ENCODE data around the gene NKX6-2.

NKX6-2 gene

GRCh38 chr10:132784866-132785722 is 853 bp downstream of the NKX6-2 start:
- H3K79me1 ChIP-seq (replicated peaks; ENCODE audit: low read length, poor library complexity, severe bottlenecking), result no peaks in the 10 kb centered on the region
- H4K8ac ChIP-seq (ENCODE audit: low read length), result no peak overlapping the region
- H2BK15ac ChIP-seq (ENCODE audit: low read depth, poor library complexity, severe bottlenecking), result no peak overlapping the region
- H3K36me3 ChIP-seq (ENCODE audit: control insufficient read depth in 1 of 2, insufficient read depth in 2 of 2, low read depth in 1 of 2, low read length in 2 of 2), result peaks cover 16 to 26% of the 10 kb centered on the region in 2 experiments
- H3K9ac ChIP-seq (ENCODE audit: low read length), result no peak overlapping the region
- DNase-seq, result no peak
- H3K4ac ChIP-seq (ENCODE audit: low read depth in 1 of 2, low read length in 2 of 2), result no peak overlapping the region
- WGBS, result 10% methylated on average over 72 of the region's 111 CpGs
- no peaks in the 10 kb centered on the region for H3K9me3 ChIP-seq (ENCODE audit: control insufficient read depth, low read length)
- H3K27ac ChIP-seq (ENCODE audit: low read length, poor library complexity, severe bottlenecking), result no peak overlapping the region
- H3K4me3 ChIP-seq (ENCODE audit: insufficient read depth in 1 of 2, low read depth in 1 of 2, low read length in 2 of 2), result peak overlapping the region in 1 of 2 experiments; percentile 28
- no peak overlapping the region for H3K14ac ChIP-seq (ENCODE audit: low read length in 2 of 2)
- no peak overlapping the region for H2BK120ac ChIP-seq (ENCODE audit: low read depth, low read length)
- H3K18ac ChIP-seq (ENCODE audit: low read depth in 1 of 2, low read length in 2 of 2), result no peak overlapping the region
- H3K4me2 ChIP-seq (ENCODE audit: low read length, poor library complexity, severe bottlenecking), result peak overlapping the region; percentile 63
- no peak overlapping the region for H2AK5ac ChIP-seq (ENCODE audit: low read length, severe bottlenecking)
- H4K91ac ChIP-seq (ENCODE audit: low read length), result no peak overlapping the region
- no peak overlapping the region for H2BK12ac ChIP-seq (ENCODE audit: low read length in 2 of 2)
- H3K23ac ChIP-seq (ENCODE audit: low read length in 2 of 2), result no peak overlapping the region
- no peak overlapping the region for H2AFZ ChIP-seq (ENCODE audit: low read depth, low read length)
- no peak overlapping the region for H2BK5ac ChIP-seq (ENCODE audit: low read depth, low read length, poor library complexity, severe bottlenecking)
- peaks cover 43 to 60% of the 10 kb centered on the region in 2 experiments for H3K27me3 ChIP-seq (ENCODE audit: control insufficient read depth in 1 of 2, insufficient read depth in 1 of 2, low read length in 2 of 2)
- peaks cover 38% of the 10 kb centered on the region for H3K4me1 ChIP-seq (ENCODE audit: control insufficient read depth, insufficient read depth, low read depth, low read length)

GRCh38 chr10:132783940-132784865 is 1.7 kb downstream of the NKX6-2 start:
- H2BK15ac ChIP-seq (ENCODE audit: low read depth, poor library complexity, severe bottlenecking), result no peak overlapping the region
- no peaks in the 10 kb centered on the region for H3K79me1 ChIP-seq (replicated peaks; ENCODE audit: low read length, poor library complexity, severe bottlenecking)
- no peak overlapping the region for H3K4me2 ChIP-seq (ENCODE audit: low read length, poor library complexity, severe bottlenecking)
- no peak overlapping the region for H2BK12ac ChIP-seq (ENCODE audit: low read length in 2 of 2)
- H3K27ac ChIP-seq (ENCODE audit: low read length, poor library complexity, severe bottlenecking), result no peak overlapping the region
- 12% methylated on average over 103 of the region's 106 CpGs for WGBS
- no peak overlapping the region for H3K18ac ChIP-seq (ENCODE audit: low read depth in 1 of 2, low read length in 2 of 2)
- peaks cover 34 to 51% of the 10 kb centered on the region in 2 experiments for H3K27me3 ChIP-seq (ENCODE audit: control insufficient read depth in 1 of 2, insufficient read depth in 1 of 2, low read length in 2 of 2)
- no peak overlapping the region for H3K4me3 ChIP-seq (ENCODE audit: insufficient read depth in 1 of 2, low read depth in 1 of 2, low read length in 2 of 2)
- peaks cover 36% of the 10 kb centered on the region for H3K4me1 ChIP-seq (ENCODE audit: control insufficient read depth, insufficient read depth, low read depth, low read length)
- H2AK5ac ChIP-seq (ENCODE audit: low read length, severe bottlenecking), result no peak overlapping the region
- H4K91ac ChIP-seq (ENCODE audit: low read length), result no peak overlapping the region
- H4K8ac ChIP-seq (ENCODE audit: low read length), result no peak overlapping the region
- no peak overlapping the region for H3K14ac ChIP-seq (ENCODE audit: low read length in 2 of 2)
- H3K4ac ChIP-seq (ENCODE audit: low read depth in 1 of 2, low read length in 2 of 2), result no peak overlapping the region
- no peak overlapping the region for H2AFZ ChIP-seq (ENCODE audit: low read depth, low read length)
- H3K9ac ChIP-seq (ENCODE audit: low read length), result no peak overlapping the region
- no peaks in the 10 kb centered on the region for H3K9me3 ChIP-seq (ENCODE audit: control insufficient read depth, low read length)
- H3K23ac ChIP-seq (ENCODE audit: low read length in 2 of 2), result no peak overlapping the region
- peaks cover 16 to 34% of the 10 kb centered on the region in 2 experiments for H3K36me3 ChIP-seq (ENCODE audit: control insufficient read depth in 1 of 2, insufficient read depth in 2 of 2, low read depth in 1 of 2, low read length in 2 of 2)
- no peak overlapping the region for H2BK5ac ChIP-seq (ENCODE audit: low read depth, low read length, poor library complexity, severe bottlenecking)
- no peak overlapping the region for H2BK120ac ChIP-seq (ENCODE audit: low read depth, low read length)
- no peak for DNase-seq

- Histone ChIP-seq H2AFZ (ENCODE audit: low read depth, low read length) (no peak overlapping the region), H2AK5ac (ENCODE audit: low read length, severe bottlenecking) (no peak overlapping the region), H3K79me1 (replicated peaks; ENCODE audit: low read length, poor library complexity, severe bottlenecking) (no peaks in the 10 kb centered on the region), H3K4me1 (ENCODE audit: control insufficient read depth, insufficient read depth, low read depth, low read length) (peaks cover 30% of the 10 kb centered on the region), H3K9ac (ENCODE audit: low read length) (no peak overlapping the region), H3K9me3 (ENCODE audit: control insufficient read depth, low read length) (no peaks in the 10 kb centered on the region), H3K14ac (ENCODE audit: low read length in 2 of 2) (no peak overlapping the region), H4K8ac (ENCODE audit: low read length) (no peak overlapping the region), H2BK15ac (ENCODE audit: low read depth, poor library complexity, severe bottlenecking) (no peak overlapping the region), H3K4me3 (ENCODE audit: insufficient read depth in 1 of 2, low read depth in 1 of 2, low read length in 2 of 2) (no peak overlapping the region), H3K27me3 (ENCODE audit: control insufficient read depth in 1 of 2, insufficient read depth in 1 of 2, low read length in 2 of 2) (peaks cover 25 to 43% of the 10 kb centered on the region in 2 experiments), H3K36me3 (ENCODE audit: control insufficient read depth in 1 of 2, insufficient read depth in 2 of 2, low read depth in 1 of 2, low read length in 2 of 2) (peaks cover 16 to 41% of the 10 kb centered on the region in 2 experiments), H2BK5ac (ENCODE audit: low read depth, low read length, poor library complexity, severe bottlenecking) (no peak overlapping the region), H3K4me2 (ENCODE audit: low read length, poor library complexity, severe bottlenecking) (no peak overlapping the region), H4K91ac (ENCODE audit: low read length) (no peak overlapping the region), H3K23ac (ENCODE audit: low read length in 2 of 2) (no peak overlapping the region), H2BK120ac (ENCODE audit: low read depth, low read length) (no peak overlapping the region), H3K18ac (ENCODE audit: low read depth in 1 of 2, low read length in 2 of 2) (no peak overlapping the region), H3K27ac (ENCODE audit: low read length, poor library complexity, severe bottlenecking) (no peak overlapping the region), H2BK12ac (ENCODE audit: low read length in 2 of 2) (no peak overlapping the region), H3K4ac (ENCODE audit: low read depth in 1 of 2, low read length in 2 of 2) (no peak overlapping the region)
- WGBS, result 46% methylated on average over 30 of the region's 30 CpGs
- no peak for DNase-seq
Observed at GRCh38 chr10:132783165-132783939, 2.6 kb downstream of the NKX6-2 start.

Data from mesenchymal stem cell (in vitro differentiated cells and primary cell).